GM19193 (cell line): ENCODE results near the gene SYF2.

Experiments used
- POLR2A ChIP-seq: IDR thresholded peaks from 4 replicates; pipeline ENCODE4 v1.6.1; 2011; ENCODE audit not compliant: insufficient read depth, insufficient read length; ENCODE audit errors: extremely low read depth

SYF2 gene

GRCh38 chr1:25239681-25240541, 7.6 kb upstream of the SYF2 start:
- peak; percentile 84 for TF ChIP-seq POLR2A

GRCh38 chr1:25238046-25238445, 5.7 kb upstream of the SYF2 start:
- TF ChIP-seq POLR2A: no peak

DNA sequence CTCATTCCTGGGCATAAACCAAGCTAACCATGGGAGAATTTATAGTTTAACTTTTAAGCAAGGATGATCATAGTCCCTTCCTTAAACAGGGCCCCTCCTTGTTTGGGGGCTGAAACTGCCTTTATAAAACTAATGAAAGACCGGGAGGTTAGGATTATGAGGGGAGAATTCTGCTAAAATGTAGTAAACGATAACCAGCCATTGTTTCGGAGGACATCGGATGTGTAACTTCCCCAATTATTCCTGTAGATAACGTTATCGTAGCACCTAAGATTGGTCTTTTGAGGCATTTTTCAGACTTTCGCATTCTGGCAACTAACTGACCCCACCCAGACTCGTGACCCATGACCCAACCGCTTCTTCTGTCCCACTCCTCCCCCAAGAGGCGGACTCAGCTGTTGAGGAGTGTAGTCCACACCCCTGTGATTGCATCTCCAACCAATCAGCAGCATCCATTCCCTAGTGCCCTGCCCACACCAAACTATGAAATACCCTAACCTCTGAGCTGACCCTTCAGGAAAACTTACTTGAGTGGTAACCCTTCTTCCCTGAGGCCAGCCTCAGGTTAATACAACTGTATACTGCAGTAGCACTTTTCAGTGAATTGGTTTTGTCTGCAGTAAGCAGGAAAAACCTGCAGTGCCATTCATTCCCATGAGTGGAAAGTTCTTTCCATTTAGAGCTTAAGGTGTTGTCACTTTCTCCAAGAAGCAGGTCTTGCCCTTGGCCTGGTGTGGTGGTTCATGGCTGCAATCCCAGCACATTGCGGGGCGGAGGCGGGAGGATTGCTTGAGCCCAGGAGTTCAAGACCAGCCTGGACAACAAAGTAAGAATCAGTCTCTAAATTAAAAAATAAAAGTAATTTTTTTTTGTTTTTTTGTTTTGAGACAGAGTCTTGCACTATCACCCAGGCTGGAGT, 823 bp upstream of the SYF2 start:
- TF ChIP-seq POLR2A: peak; percentile 46

DNA sequence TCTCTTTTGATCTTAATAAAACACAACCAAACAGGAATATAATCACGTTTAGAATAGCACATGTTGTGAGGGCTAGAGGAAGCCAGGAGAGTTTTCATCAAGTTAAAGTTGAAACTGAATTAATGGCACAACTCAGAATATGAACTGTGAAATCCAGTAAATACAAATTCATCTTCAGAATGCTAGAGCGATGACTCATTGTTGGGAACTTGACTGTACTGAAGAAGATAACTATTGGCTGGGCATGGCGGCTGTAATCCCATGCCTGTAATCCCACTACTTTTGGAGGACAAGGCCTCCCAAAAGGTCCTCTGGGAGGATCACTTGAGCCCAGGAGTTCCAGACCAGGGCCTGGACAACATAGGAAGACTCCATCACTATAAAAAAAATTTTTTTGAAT, 8.8 kb downstream of the SYF2 start:
- no peak for TF ChIP-seq POLR2A

- TF ChIP-seq POLR2A: no peak
Observed at GRCh38 chr1:25222606-25223005, 9.7 kb downstream of the SYF2 start.

GRCh38 chr1:25220666-25221065, 11.6 kb downstream of the SYF2 start:
- TF ChIP-seq POLR2A: no peak

- no peak for TF ChIP-seq POLR2A
Observed at GRCh38 chr1:25219661-25220251, 12.5 kb downstream of the SYF2 start.

DNA sequence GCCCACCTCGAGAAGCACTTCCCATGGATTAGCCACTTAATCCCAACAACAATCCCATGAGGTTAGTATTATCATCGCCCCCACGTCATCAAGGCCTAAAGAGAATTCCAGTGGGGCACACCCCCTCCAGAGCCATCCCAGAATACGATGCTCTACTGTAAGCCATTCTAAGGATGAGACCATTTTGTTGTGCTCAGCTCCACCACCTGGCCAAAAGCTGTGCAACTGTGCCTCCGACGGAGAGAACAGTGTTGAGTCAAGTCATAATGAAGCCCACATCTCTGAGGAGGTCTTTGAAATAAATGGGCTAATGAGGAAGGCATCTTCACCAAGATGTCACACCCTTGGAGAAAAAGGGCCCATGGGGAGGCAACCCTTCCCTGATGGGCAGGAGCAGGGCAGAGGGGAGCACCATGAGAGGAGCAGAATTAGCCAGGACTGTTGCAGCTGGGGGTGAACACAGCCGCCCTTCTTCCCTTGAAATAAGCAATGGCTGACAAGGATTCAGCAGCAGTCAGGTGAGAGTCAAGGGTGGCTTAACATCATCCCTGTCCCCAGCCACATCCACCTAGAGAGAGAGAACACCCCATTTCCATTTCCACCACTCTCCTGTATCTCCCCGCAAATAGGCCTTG, 14.6 kb downstream of the SYF2 start:
- TF ChIP-seq POLR2A: no peak

DNA sequence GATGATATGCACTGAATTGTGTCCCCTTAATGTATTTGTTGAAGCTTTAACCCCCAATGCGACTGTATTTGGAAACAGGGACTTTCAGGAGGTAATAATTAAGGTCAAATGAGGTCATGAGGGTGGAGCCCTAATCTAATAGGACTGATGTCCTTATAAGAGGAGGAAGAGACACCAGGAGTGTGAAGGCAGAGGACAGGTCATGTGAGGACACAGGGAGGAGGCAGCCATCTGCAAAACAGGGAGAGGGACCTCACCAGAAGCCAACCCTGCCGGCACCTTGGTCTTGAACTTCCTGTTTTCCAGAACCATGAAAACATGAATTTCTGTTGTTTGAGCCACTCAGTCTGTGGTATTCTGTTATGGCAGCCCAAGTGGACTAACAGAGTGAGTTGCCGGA, 15.3 kb downstream of the SYF2 start:
- TF ChIP-seq POLR2A: no peak

DNA sequence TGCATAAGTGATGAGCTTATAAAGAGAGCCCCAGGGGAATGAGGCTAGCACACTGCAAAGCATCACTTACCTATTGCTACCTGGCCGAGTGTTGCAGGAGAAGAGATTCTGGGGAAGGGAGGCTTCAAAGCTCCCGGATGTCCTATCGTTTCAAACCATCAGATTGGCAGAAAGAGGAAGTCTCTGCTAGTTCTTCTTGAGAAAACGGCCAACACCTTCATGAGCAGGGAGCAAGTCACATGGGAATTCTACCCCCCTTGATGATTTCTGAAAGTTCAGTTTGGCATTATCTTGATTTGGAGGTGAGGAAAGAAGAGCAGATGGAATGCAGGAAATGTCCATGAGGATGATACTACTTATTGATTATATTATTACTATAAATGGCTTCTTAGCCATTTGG, 16.2 kb downstream of the SYF2 start:
- no peak for TF ChIP-seq POLR2A

DNA sequence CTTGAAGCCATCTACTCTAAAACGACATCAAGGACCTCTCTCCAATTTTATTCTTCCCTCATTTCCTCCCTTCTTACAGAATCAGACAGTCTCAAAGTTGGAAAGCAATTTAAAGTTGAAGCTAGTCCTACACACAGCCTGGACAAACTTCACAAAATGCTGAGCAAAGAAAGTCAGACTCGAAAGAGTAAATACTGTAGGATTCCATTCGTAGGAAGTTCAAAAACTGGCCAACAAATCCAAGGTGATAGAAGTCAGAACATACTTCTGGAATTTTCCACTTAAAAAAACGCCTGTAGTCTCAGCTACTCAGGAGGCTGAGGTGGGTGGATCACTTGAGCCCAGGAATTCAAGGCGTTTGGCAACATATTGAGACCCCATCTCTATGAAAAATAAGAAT, 19.6 kb downstream of the SYF2 start:
- no peak for TF ChIP-seq POLR2A

- no peak for TF ChIP-seq POLR2A
Observed at GRCh38 chr1:25210728-25211127, 21.6 kb downstream of the SYF2 start.

DNA sequence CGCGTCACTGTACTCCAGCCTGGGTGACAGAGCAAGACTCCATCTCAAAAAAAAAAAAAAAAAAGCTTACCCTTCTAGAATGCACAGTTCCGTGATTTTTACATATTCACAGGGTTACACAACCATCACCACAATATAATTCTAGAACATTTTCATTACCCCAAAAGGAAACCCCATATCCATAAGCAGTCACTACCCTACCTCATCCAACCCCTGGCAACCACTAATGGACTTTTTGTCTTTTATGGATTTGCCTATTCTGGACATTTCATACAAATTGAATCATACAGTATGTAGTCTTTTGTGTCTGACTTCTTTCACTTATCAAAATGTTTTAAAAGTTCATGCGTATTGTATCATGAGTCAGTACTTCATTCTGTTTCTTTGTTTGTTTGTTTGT, 22.8 kb downstream of the SYF2 start:
- TF ChIP-seq POLR2A: no peak

DNA sequence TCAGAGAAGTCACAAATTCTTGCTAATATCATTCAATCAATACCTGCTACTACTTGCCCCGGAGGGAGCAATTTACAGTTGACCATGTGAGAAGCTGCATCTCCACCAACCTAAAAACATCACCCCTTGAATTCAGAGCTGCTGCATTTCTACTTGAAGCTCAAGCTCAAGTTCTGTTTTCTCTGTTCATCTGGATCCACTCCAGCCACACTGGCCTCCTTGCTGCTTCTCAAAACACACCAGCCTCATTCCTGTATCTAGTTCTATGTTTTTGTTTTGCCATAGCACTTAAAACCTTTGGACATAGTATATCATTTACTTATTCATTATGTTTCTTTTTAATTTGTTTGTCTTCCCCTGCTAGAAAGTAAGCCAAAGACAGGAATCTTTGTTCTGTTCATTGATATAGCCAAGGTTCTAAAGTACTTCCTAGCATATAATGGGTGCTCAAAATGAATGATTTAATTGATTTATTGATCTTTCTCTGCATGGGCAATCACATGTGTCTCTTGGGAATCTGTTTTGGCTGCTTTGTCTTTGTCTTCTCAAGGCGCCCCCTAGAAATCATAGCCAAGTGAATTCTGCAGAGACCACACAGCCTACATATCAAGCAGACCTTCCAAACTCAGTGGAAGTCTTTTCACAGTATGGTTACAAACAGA, 23.6 kb downstream of the SYF2 start:
- TF ChIP-seq POLR2A: no peak
